ENCODE data around the gene TNFRSF6B.
"Not testable (repeated sequence)": the region's sequence is repeated elsewhere in the genome, so short reads cannot be mapped to it uniquely, and the experiment has no call there.

The TNFRSF6B gene

GRCh38 chr20:63706852-63707557, 10.6 kb downstream of the TNFRSF6B start:
- DNase-seq (ENCODE audit: low read depth in 1 of 2, low spot score in 1 of 2) = peak; percentile 33 to 52

GRCh38 chr20:63707558-63708300, 11.3 kb downstream of the TNFRSF6B start, which contains the start of the genes ARFRP1 and ZGPAT:
ARFRP1 (minus strand) TSS chr20:63707976; CDS start chr20:63707091, 885 bp downstream.
ZGPAT (plus strand) TSS chr20:63708039; CDS start chr20:63708581, 542 bp downstream.
- peak; percentile 79 to 87 for DNase-seq (ENCODE audit: low read depth in 1 of 2, low spot score in 1 of 2)

GRCh38 chr20:63708301-63709148, 12.1 kb downstream of the TNFRSF6B start:
- no peak for DNase-seq (ENCODE audit: low read depth in 1 of 2, low spot score in 1 of 2)

- DNase-seq (ENCODE audit: low read depth in 1 of 2, low spot score in 1 of 2) = no peak
These were observed 12.7 kb downstream of the TNFRSF6B start for GRCh38 chr20:63709149-63709527.

GRCh38 chr20:63711085-63711645, 14.7 kb downstream of the TNFRSF6B start:
- no peak for DNase-seq (ENCODE audit: low read depth in 1 of 2, low spot score in 1 of 2)

GRCh38 chr20:63712191-63712590, 15.7 kb downstream of the TNFRSF6B start:
- DNase-seq (ENCODE audit: low read depth in 1 of 2, low spot score in 1 of 2) = no peak

- no peak for DNase-seq (ENCODE audit: low read depth in 1 of 2, low spot score in 1 of 2)
These were observed 18.4 kb downstream of the TNFRSF6B start for GRCh38 chr20:63714858-63715257.

- DNase-seq (ENCODE audit: low read depth in 1 of 2, low spot score in 1 of 2) = no peak
These were observed 22.5 kb downstream of the TNFRSF6B start for GRCh38 chr20:63718996-63719395.

GRCh38 chr20:63722967-63723622, 26.6 kb downstream of the TNFRSF6B start:
- DNase-seq (ENCODE audit: low read depth in 1 of 2, low spot score in 1 of 2) = not testable (repeated sequence)

- not testable (repeated sequence) for DNase-seq (ENCODE audit: low read depth in 1 of 2, low spot score in 1 of 2)
These were observed 33.8 kb downstream of the TNFRSF6B start for GRCh38 chr20:63730189-63730733.

GRCh38 chr20:63731410-63731809, 35.0 kb downstream of the TNFRSF6B start:
- no peak for DNase-seq (ENCODE audit: low read depth in 1 of 2, low spot score in 1 of 2)

- DNase-seq (ENCODE audit: low read depth in 1 of 2, low spot score in 1 of 2) = no peak
These were observed 36.0 kb downstream of the TNFRSF6B start for GRCh38 chr20:63732118-63733095.

- no peak for DNase-seq (ENCODE audit: low read depth in 1 of 2, low spot score in 1 of 2)
These were observed 36.7 kb downstream of the TNFRSF6B start for GRCh38 chr20:63733117-63733516.

- no peak for DNase-seq (ENCODE audit: low read depth in 1 of 2, low spot score in 1 of 2)
These were observed 37.2 kb downstream of the TNFRSF6B start for GRCh38 chr20:63733579-63734081.

GRCh38 chr20:63734111-63734945, 37.9 kb downstream of the TNFRSF6B start:
- DNase-seq (ENCODE audit: low read depth in 1 of 2, low spot score in 1 of 2) = no peak

GRCh38 chr20:63734946-63735858, 38.8 kb downstream of the TNFRSF6B start:
- no peak for DNase-seq (ENCODE audit: low read depth in 1 of 2, low spot score in 1 of 2)

Measured in stimulated activated CD4-positive, alpha-beta T cell treated with anti-CD3 and anti-CD28 coated beads, Interleukin-15, amount 100 ng/mL, for 1 hour (primary cell).